IPS DF 19.7 (cell line): ENCODE measurements around the gene TMC2.
A peak's percentile ranks its signal among the peaks of the same experiment; 100 is the strongest.

Experiments used
- DNase-seq: peaks from one replicate; pipeline ENCODE4 v3.0.0-alpha.2; 2013; ENCODE audit warnings: low read depth, low spot score

Gene TMC2

GRCh38 chr20:2585811-2586210 is 49.4 kb downstream of the TMC2 start:
- no peak for DNase-seq

- DNase-seq = no peak
Measured at GRCh38 chr20:2593756-2594155, 57.4 kb downstream of the TMC2 start.

GRCh38 chr20:2595076-2595475 is 58.7 kb downstream of the TMC2 start:
- no peak for DNase-seq

GRCh38 chr20:2596673-2597279 is 60.4 kb downstream of the TMC2 start:
- no peak for DNase-seq

GRCh38 chr20:2599288-2600006 is 63.1 kb downstream of the TMC2 start:
- DNase-seq = peak; percentile 12

- DNase-seq = no peak
Measured at GRCh38 chr20:2602046-2602735, 65.8 kb downstream of the TMC2 start.

GRCh38 chr20:2602746-2603145 is 66.4 kb downstream of the TMC2 start:
- DNase-seq = no peak

- DNase-seq = no peak
Measured at GRCh38 chr20:2603816-2604505, 67.6 kb downstream of the TMC2 start.

GRCh38 chr20:2604506-2604835 is 68.1 kb downstream of the TMC2 start:
- DNase-seq = no peak

- DNase-seq = no peak
Measured at GRCh38 chr20:2606507-2607006, 70.2 kb downstream of the TMC2 start.

- DNase-seq = no peak
Measured at GRCh38 chr20:2610326-2610725, 74.0 kb downstream of the TMC2 start.

GRCh38 chr20:2610941-2611720 is 74.8 kb downstream of the TMC2 start:
- DNase-seq = no peak

- no peak for DNase-seq
Measured at GRCh38 chr20:2612073-2612472, 75.7 kb downstream of the TMC2 start.

- DNase-seq = no peak
Measured at GRCh38 chr20:2616634-2617033, 80.3 kb downstream of the TMC2 start.

GRCh38 chr20:2617099-2617714 is 80.8 kb downstream of the TMC2 start:
- DNase-seq = no peak

GRCh38 chr20:2618815-2619214 is 82.4 kb downstream of the TMC2 start:
- DNase-seq = no peak

GRCh38 chr20:2619337-2619736 is 83.0 kb downstream of the TMC2 start:
- DNase-seq = no peak

- DNase-seq = no peak
Measured at GRCh38 chr20:2619961-2620595, 83.7 kb downstream of the TMC2 start.

GRCh38 chr20:2624190-2624589 is 87.8 kb downstream of the TMC2 start:
- DNase-seq = no peak

GRCh38 chr20:2625062-2625461 is 88.7 kb downstream of the TMC2 start:
- DNase-seq = no peak
